IPS-15b (cell line): ENCODE results near the gene TIAM2.

Experiments
- H3K27me3 ChIP-seq: one replicate; pipeline ENCODE4 v1.6.1; 2013; ENCODE audit warnings: low read length; ENCODE audit not compliant: control insufficient read depth, insufficient read depth
- H3K36me3 ChIP-seq: one replicate; pipeline ENCODE4 v1.6.1; 2013; ENCODE audit warnings: low read length; ENCODE audit not compliant: control insufficient read depth, insufficient read depth
- H3K4me1 ChIP-seq: one replicate; pipeline ENCODE4 v1.6.1; 2013; ENCODE audit warnings: mild to moderate bottlenecking, low read length; ENCODE audit not compliant: control insufficient read depth, insufficient read depth
- H3K4me3 ChIP-seq: one replicate; pipeline ENCODE4 v1.5.1; 2013; ENCODE audit warnings: low read depth, low read length
- H3K9ac ChIP-seq: one replicate; pipeline ENCODE4 v1.6.1; 2013; ENCODE audit warnings: low read depth, mild to moderate bottlenecking, low read length
- H3K9me3 ChIP-seq: one replicate; pipeline ENCODE4 v1.6.1; 2013; ENCODE audit warnings: mild to moderate bottlenecking, low read length; ENCODE audit not compliant: control insufficient read depth, insufficient read depth

The TIAM2 gene

GRCh38 chr6:155244434-155244833 is 249.3 kb downstream of the TIAM2 start:
- Histone ChIP-seq H3K9ac (no peak overlapping the region), H3K4me1 (peaks cover 2% of the 10 kb centered on the region), H3K36me3 (peaks cover 4% of the 10 kb centered on the region), H3K27me3 (no peaks in the 10 kb centered on the region), H3K9me3 (no peaks in the 10 kb centered on the region), H3K4me3 (no peak overlapping the region)

- Histone ChIP-seq H3K27me3 (no peaks in the 10 kb centered on the region), H3K4me1 (peaks cover 2% of the 10 kb centered on the region), H3K36me3 (peaks cover 4% of the 10 kb centered on the region), H3K9ac (no peak overlapping the region), H3K4me3 (no peak overlapping the region), H3K9me3 (no peaks in the 10 kb centered on the region)
Measured at GRCh38 chr6:155245193-155245592, 250.1 kb downstream of the TIAM2 start.

DNA sequence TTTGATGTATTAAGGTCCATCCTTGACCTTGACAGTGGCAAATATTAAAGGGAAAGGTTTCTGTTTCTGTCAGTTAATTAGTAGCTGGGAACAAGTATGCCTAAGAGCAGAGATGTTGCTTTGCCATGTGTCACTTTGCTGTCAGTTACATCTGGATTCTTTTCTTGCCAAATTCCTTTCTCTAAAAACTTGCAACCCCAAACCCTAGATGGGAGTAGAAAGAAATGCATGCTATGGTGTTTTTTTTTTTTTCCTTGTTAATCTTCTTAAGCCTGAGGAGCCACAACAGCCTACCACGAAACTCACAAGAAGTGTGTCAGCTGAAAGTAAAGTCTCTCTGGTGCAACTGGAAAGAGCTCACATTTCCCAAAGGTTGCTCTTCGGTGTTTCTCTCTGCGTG is 250.7 kb downstream of the TIAM2 start:
- peaks cover 2% of the 10 kb centered on the region for H3K4me1 ChIP-seq
- H3K9ac ChIP-seq: no peak overlapping the region
- no peaks in the 10 kb centered on the region for H3K9me3 ChIP-seq
- H3K36me3 ChIP-seq: peaks cover 9% of the 10 kb centered on the region
- no peaks in the 10 kb centered on the region for H3K27me3 ChIP-seq
- H3K4me3 ChIP-seq: no peak overlapping the region

- H3K36me3 ChIP-seq: peaks cover 12% of the 10 kb centered on the region
- H3K9ac ChIP-seq: no peak overlapping the region
- H3K27me3 ChIP-seq: no peaks in the 10 kb centered on the region
- peaks cover 2% of the 10 kb centered on the region for H3K4me1 ChIP-seq
- H3K9me3 ChIP-seq: no peaks in the 10 kb centered on the region
- no peak overlapping the region for H3K4me3 ChIP-seq
Measured at GRCh38 chr6:155246825-155247224, 251.7 kb downstream of the TIAM2 start.

DNA sequence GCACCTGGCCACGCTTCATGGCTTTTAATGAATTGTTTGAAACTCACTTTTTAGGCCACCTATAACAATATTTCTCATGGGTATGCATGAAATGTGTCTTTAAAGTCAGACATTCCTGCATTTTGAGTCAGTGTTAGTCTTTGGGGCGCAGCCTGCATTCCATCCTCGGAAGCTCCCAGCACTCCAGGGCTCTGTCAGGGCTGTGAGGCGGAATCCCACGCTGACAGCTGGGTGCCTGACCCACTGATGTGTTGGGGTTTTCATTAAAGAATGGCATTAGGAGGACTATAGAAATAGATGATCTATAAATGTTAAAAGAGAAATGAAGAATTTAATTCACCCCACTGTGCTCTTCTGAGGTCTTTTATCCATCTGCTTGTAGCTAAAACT is 252.5 kb downstream of the TIAM2 start:
- Histone ChIP-seq H3K9ac (no peak overlapping the region), H3K9me3 (no peaks in the 10 kb centered on the region), H3K27me3 (no peaks in the 10 kb centered on the region), H3K4me1 (peaks cover 5% of the 10 kb centered on the region), H3K4me3 (no peak overlapping the region), H3K36me3 (peaks cover 12% of the 10 kb centered on the region)

DNA sequence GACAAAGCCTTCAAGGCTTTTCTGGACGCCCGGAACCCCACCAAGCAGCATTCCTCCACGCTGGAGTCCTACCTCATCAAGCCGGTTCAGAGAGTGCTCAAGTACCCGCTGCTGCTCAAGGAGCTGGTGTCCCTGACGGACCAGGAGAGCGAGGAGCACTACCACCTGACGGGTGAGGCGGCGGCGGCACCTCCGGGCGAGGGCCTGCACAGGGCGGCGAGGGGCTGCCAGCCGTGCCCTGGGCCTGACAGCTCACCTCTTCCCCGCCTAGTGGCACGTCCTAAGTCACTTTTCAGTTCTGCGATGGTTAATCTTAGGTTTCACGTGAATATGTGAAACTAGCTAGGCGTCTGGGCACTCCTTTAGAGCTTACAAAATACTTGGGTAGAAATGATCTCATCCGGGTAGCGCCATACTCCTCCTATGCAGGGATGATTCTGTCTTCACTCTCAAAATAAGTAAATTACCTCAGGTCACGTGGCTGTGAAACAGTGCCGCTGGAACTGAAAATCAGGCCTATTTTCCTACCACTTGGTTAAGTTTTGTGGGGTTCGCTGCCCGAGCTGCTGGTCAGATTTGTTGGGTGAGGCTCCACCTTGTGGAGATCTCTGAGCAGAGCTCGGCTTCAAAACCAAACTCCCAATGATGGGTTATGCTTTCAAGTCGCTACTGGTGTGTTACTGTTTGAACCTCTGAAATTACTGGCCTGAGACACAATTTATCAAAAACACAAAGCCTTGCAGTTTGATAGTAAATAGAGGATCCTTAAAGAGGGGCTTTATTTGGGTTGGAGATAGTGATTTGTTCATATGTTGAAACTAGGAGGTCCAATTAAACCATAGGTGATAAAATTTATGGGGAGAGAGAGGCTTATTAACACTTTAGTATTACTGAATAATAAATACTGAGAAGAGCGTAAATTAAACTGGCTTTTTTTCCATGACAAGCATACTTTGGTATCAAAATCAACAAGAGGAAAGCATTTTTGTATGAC is 253.2 kb downstream of the TIAM2 start:
- H3K4me3 ChIP-seq: no peak overlapping the region

GRCh38 chr6:155250701-155251381 is 255.7 kb downstream of the TIAM2 start:
- Histone ChIP-seq H3K9me3 (no peaks in the 10 kb centered on the region), H3K9ac (no peak overlapping the region), H3K4me3 (no peak overlapping the region), H3K36me3 (peaks cover 12% of the 10 kb centered on the region), H3K4me1 (peaks cover 18% of the 10 kb centered on the region), H3K27me3 (no peaks in the 10 kb centered on the region)

More for the DNA sequence above, 253.2 kb downstream of the TIAM2 start:
- no peak overlapping the region for H3K9ac ChIP-seq
- peaks cover 12% of the 10 kb centered on the region for H3K36me3 ChIP-seq
- no peaks in the 10 kb centered on the region for H3K27me3 ChIP-seq
- peaks cover 11% of the 10 kb centered on the region for H3K4me1 ChIP-seq
- no peaks in the 10 kb centered on the region for H3K9me3 ChIP-seq

DNA sequence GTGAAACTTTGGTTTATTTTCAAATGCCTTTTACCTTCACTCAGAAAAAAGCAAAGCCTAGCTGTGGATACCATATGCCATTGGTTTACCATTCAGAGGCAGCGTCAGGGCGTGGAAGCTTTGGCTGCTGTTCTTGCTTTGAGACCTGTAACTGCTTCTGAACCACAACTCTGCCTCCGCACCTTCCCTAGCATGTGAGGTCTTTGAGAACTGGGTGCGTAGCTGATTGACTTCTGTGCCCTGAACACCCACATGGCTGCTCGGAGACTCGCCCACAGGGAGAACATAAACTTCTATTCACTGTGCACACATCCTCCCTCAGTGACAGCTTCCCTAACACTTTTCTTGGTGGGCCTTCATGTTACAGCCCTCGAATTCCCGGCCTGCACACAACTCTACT is 257.5 kb downstream of the TIAM2 start:
- Histone ChIP-seq H3K4me3 (no peak overlapping the region), H3K4me1 (peaks cover 18% of the 10 kb centered on the region), H3K9me3 (no peaks in the 10 kb centered on the region), H3K36me3 (peaks cover 20% of the 10 kb centered on the region), H3K9ac (peak overlapping the region; percentile 9), H3K27me3 (no peaks in the 10 kb centered on the region)

DNA sequence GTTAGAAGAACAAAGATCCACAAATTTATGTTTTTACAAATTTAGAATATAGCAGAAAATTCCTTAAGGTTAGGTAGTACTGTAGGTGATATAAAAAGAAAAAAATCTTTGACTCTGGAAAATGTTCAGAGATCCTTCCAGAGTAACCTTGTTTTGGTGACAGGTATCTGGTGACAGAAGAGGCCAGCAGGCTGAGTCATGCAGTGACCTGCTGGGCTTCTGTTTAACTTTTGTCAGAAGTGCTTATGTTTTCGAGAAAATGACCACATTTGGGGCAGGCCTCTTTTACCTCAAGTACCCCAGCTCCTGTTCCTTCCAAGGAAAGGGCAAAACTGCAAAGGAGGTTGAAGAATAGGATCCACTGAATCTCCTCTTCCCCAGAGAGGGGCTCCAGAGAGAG is 258.2 kb downstream of the TIAM2 start:
- peaks cover 21% of the 10 kb centered on the region for H3K36me3 ChIP-seq
- H3K4me1 ChIP-seq: peaks cover 16% of the 10 kb centered on the region
- H3K4me3 ChIP-seq: no peak overlapping the region
- peak overlapping the region; percentile 28 for H3K9ac ChIP-seq
- no peaks in the 10 kb centered on the region for H3K27me3 ChIP-seq
- H3K9me3 ChIP-seq: no peaks in the 10 kb centered on the region

DNA sequence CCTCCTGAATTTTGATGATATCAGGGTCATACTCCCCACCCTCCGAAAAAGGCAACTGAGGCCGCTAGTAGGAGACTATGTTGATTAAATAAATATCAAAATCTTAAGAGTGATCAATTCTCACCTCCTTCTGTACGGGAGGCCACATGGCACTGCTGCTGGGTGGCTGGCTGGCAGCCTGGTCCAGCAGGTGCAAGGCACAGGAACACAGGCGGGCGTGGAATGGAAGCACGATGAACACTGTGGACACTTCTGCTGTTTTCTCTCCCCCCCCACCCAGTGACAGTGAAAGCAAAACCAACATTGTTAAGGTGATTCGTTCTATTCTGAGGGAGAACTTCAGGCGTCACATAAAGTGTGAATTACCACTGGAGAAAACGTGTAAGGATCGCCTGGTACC is 259.0 kb downstream of the TIAM2 start:
- H3K4me3 ChIP-seq: no peak overlapping the region
- no peaks in the 10 kb centered on the region for H3K27me3 ChIP-seq
- H3K36me3 ChIP-seq: peaks cover 21% of the 10 kb centered on the region
- H3K4me1 ChIP-seq: peaks cover 16% of the 10 kb centered on the region
- no peak overlapping the region for H3K9ac ChIP-seq
- no peaks in the 10 kb centered on the region for H3K9me3 ChIP-seq

DNA sequence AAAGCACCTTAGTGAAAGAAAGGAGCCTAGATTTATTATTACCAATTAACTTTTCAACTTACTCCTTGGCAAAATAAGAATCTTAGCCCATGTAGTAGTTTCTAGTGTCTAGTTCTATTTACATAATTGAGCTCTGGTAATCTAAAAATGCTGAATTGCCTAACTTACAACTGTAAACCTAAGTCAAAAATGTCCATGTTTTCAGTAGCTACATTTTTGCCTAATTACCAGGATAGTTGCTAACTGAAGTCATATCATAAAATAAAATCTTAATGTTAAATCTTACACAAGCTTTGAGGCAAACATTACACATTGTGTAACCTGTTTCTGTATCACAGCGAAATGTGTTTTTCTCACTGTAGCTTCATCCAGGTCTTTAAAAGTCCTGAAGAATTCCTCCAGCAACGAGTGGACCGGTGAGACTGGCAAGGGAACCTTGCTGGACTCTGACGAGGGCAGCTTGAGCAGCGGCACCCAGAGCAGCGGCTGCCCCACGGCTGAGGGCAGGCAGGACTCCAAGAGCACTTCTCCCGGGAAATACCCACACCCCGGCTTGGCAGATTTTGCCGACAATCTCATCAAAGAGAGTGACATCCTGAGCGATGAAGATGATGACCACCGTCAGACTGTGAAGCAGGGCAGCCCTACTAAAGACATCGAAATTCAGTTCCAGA is 261.1 kb downstream of the TIAM2 start:
- H3K9me3 ChIP-seq: no peaks in the 10 kb centered on the region
- no peaks in the 10 kb centered on the region for H3K27me3 ChIP-seq
- peaks cover 20% of the 10 kb centered on the region for H3K4me1 ChIP-seq
- H3K4me3 ChIP-seq: no peak overlapping the region
- peaks cover 19% of the 10 kb centered on the region for H3K36me3 ChIP-seq
- no peak overlapping the region for H3K9ac ChIP-seq
